Dendritic cell treated with granulocyte-macrophage colony-stimulating factor and Interleukin-4, amounts not matched to agents 40 ng/mL and 50 ng/mL, for 4 days (primary cell): ENCODE data around the gene SLFN13.
A peak's percentile ranks its signal among the peaks of the same experiment; 100 is the strongest.

ENCODE experiments used
- H3K27ac Mint-ChIP-seq: one replicate; pipeline ENCODE4 v1.8.0; 2022; ENCODE audit warnings: mild to moderate bottlenecking, mixed read lengths
- H3K27me3 Mint-ChIP-seq: one replicate; pipeline ENCODE4 v1.8.0; 2022; ENCODE audit warnings: mild to moderate bottlenecking, mixed read lengths
- H3K36me3 Mint-ChIP-seq: one replicate; pipeline ENCODE4 v1.8.0; 2022; ENCODE audit warnings: low read depth, mixed read lengths
- H3K4me1 Mint-ChIP-seq: one replicate; pipeline ENCODE4 v1.8.0; 2022; ENCODE audit warnings: low read depth, mixed read lengths
- H3K4me3 Mint-ChIP-seq: one replicate; pipeline ENCODE4 v1.8.0; 2022; ENCODE audit warnings: mild to moderate bottlenecking, moderate library complexity, mixed read lengths
- H3K9me3 Mint-ChIP-seq: one replicate; pipeline ENCODE4 v1.8.0; 2022; ENCODE audit warnings: mixed read lengths
- intact Hi-C: fragments of 100-400 bp; cut with micrococcal nuclease; formaldehyde crosslinking; loops from one replicate; pipeline ENCODE4 v1.15.0; 2022

SLFN13 gene, protein sequence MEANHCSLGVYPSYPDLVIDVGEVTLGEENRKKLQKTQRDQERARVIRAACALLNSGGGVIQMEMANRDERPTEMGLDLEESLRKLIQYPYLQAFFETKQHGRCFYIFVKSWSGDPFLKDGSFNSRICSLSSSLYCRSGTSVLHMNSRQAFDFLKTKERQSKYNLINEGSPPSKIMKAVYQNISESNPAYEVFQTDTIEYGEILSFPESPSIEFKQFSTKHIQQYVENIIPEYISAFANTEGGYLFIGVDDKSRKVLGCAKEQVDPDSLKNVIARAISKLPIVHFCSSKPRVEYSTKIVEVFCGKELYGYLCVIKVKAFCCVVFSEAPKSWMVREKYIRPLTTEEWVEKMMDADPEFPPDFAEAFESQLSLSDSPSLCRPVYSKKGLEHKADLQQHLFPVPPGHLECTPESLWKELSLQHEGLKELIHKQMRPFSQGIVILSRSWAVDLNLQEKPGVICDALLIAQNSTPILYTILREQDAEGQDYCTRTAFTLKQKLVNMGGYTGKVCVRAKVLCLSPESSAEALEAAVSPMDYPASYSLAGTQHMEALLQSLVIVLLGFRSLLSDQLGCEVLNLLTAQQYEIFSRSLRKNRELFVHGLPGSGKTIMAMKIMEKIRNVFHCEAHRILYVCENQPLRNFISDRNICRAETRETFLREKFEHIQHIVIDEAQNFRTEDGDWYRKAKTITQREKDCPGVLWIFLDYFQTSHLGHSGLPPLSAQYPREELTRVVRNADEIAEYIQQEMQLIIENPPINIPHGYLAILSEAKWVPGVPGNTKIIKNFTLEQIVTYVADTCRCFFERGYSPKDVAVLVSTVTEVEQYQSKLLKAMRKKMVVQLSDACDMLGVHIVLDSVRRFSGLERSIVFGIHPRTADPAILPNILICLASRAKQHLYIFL

DNA sequence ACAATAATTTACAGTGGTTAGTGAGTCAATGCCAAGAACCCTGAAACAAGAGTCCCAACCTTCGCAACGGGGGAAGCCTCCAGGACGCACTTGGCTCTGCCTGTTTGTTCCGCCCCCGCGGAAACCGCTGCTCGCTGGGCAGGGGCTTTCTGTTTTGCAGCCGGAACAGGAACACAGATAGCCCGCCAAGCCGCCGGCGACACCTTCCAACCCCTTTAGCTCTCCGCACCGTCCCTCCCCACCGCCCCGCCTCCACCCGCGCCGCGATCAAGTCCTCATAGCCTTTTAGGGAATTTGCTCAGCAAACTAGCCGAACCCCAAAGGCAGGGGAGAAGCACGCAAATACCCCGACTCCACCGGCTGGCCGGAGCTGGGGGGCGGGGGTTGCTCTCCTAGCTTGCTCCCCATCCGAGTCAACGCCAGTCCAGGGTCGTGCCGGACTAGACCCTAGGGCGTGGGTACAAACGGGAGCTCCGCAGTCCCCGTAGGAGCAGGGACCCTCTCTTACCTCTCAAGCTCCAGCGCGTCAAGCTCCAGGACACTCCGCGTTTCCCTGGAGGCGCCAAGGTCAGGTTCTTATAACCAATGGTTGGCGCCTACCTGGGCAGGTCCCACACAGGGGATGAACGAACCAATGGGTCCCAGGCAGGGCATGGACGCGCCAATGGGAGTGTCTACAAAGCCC is at the start of gene SLFN13:
Gene SLFN13 (minus strand): TSS at position 553 of the 685 bp plus-strand sequence. CDS start 3,086 bp downstream, outside the sequence.
- no peaks in the 10 kb centered on the region for H3K9me3 Mint-ChIP-seq
- H3K4me1 Mint-ChIP-seq, result peaks cover 30% of the 10 kb centered on the region
- H3K27ac Mint-ChIP-seq, result peak within 1 kb of the TSS; percentile 76
- H3K4me3 Mint-ChIP-seq, result peak within 1 kb of the TSS; percentile 71
- intact Hi-C loops, result loop anchor here (2.0 to 5.0 kb wide), 3 partner anchors 16 to 84 kb away; partner anchors contain the start of gene SLFN12
- H3K27me3 Mint-ChIP-seq, result peaks cover 31% of the 10 kb centered on the region
- no peaks in the 10 kb centered on the region for H3K36me3 Mint-ChIP-seq

- H3K4me3 Mint-ChIP-seq, result no peak overlapping the region
- H3K4me1 Mint-ChIP-seq, result peaks cover 31% of the 10 kb centered on the region
- H3K9me3 Mint-ChIP-seq, result no peaks in the 10 kb centered on the region
- H3K27me3 Mint-ChIP-seq, result peaks cover 89% of the 10 kb centered on the region
- intact Hi-C loops, result no loop called here
- peaks cover 5% of the 10 kb centered on the region for H3K36me3 Mint-ChIP-seq
- no peak overlapping the region for H3K27ac Mint-ChIP-seq
Observed at GRCh38 chr17:35496451-35497290, 48.1 kb upstream of the SLFN13 start.

GRCh38 chr17:35493040-35493439 is 44.5 kb upstream of the SLFN13 start:
- no peaks in the 10 kb centered on the region for H3K9me3 Mint-ChIP-seq
- peaks cover 5% of the 10 kb centered on the region for H3K36me3 Mint-ChIP-seq
- H3K4me1 Mint-ChIP-seq, result peaks cover 60% of the 10 kb centered on the region
- H3K4me3 Mint-ChIP-seq, result no peak overlapping the region
- H3K27me3 Mint-ChIP-seq, result peaks cover 93% of the 10 kb centered on the region
- no peak overlapping the region for H3K27ac Mint-ChIP-seq
- intact Hi-C loops, result no loop called here

GRCh38 chr17:35491417-35491816 is 42.9 kb upstream of the SLFN13 start:
- peaks cover 68% of the 10 kb centered on the region for H3K4me1 Mint-ChIP-seq
- H3K27me3 Mint-ChIP-seq, result peaks cover 88% of the 10 kb centered on the region
- intact Hi-C loops, result no loop called here
- no peak overlapping the region for H3K4me3 Mint-ChIP-seq
- no peaks in the 10 kb centered on the region for H3K9me3 Mint-ChIP-seq
- peaks cover 5% of the 10 kb centered on the region for H3K36me3 Mint-ChIP-seq
- H3K27ac Mint-ChIP-seq, result no peak overlapping the region

DNA sequence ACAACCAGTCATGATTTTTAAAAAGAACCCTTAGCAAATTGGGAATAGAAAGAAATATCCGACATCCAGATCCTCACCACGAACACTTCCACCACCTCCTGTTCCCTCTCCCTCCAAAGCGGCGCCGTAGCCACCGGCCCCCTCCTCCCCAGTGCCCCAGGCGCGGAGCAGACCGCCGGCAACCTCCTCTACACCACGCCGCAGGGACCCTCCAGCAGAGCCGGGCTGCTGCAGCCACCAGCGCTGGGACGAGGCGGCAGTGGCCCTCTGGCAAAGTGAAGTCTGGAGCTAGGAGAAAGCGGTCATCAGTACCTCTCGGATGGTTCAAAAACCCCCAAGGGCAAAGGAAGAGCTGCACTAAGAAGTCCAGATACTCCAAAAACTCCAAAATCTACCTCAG is 41.4 kb upstream of the SLFN13 start:
- peaks cover 61% of the 10 kb centered on the region for H3K4me1 Mint-ChIP-seq
- H3K9me3 Mint-ChIP-seq, result no peaks in the 10 kb centered on the region

GRCh38 chr17:35488991-35489390 is 40.4 kb upstream of the SLFN13 start:
- Mint-ChIP-seq H3K36me3 (peaks cover 5% of the 10 kb centered on the region), H3K4me3 (no peak overlapping the region), H3K27me3 (peaks cover 91% of the 10 kb centered on the region), H3K4me1 (peaks cover 60% of the 10 kb centered on the region), H3K9me3 (peaks cover 5% of the 10 kb centered on the region), H3K27ac (no peak overlapping the region)
- intact Hi-C loops, result loop anchor here (5.0 kb wide), 3 partner anchors 42 to 177 kb away; partner anchors contain the start of genes SLFN11 and SLFN13

More for the DNA sequence above, 41.4 kb upstream of the SLFN13 start:
- intact Hi-C loops, result loop anchor here (5.0 kb wide), 3 partner anchors 43 to 178 kb away; partner anchors contain the start of genes SLFN11 and SLFN13
- peaks cover 88% of the 10 kb centered on the region for H3K27me3 Mint-ChIP-seq
- no peak overlapping the region for H3K4me3 Mint-ChIP-seq
- peaks cover 5% of the 10 kb centered on the region for H3K36me3 Mint-ChIP-seq
- H3K27ac Mint-ChIP-seq, result no peak overlapping the region

DNA sequence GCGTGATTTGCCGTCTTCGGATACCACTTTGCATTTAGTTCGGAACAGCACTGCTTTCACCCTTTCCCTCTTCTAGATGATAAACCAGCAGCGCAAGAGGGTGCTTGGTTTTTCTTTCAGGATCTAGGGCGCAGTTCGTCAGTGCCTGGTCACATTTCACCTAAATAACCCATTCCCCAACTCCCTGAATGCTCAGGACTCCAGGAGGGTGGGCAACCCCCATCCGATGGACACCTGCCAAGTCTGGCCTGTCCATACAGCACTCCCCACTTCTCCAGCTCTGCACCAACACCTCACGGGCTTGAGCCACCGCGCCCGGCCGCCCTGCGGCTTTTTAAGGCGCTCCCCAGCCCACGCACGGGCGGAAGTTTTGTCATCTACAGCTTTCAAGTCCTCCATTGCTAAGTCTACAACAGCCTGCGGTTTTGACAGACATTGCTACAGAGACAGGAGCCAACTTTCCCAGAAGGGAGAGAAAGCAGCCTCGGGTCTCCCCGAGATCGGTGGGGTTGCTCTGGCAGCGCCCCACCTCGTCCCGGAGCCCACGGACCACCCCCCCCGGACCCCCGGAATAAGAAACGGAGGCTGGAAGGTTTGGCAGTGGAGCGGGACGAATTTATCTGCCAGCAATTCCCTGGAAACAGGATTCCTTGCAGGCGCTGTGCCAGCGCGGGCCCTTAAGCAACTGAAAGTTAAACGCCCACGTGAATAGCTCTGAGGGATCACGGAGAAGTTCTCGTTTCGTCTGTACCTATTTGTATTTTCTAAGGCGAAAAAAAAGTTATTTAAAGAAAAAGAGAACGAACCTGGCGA is 38.6 kb upstream of the SLFN13 start:
- H3K27ac Mint-ChIP-seq, result peak overlapping the region; percentile 83
- peaks cover 48% of the 10 kb centered on the region for H3K4me1 Mint-ChIP-seq
- peaks cover 9% of the 10 kb centered on the region for H3K36me3 Mint-ChIP-seq
- H3K4me3 Mint-ChIP-seq, result peak overlapping the region; percentile 78
- peaks cover 22% of the 10 kb centered on the region for H3K9me3 Mint-ChIP-seq
- intact Hi-C loops, result loop anchor here (5.0 kb wide), 3 partner anchors 40 to 175 kb away; partner anchors contain the start of genes SLFN11 and SLFN13
- peaks cover 84% of the 10 kb centered on the region for H3K27me3 Mint-ChIP-seq

- Mint-ChIP-seq H3K4me1 (no peaks in the 10 kb centered on the region), H3K9me3 (peaks cover 20% of the 10 kb centered on the region)
Observed at GRCh38 chr17:35479271-35479670, 30.7 kb upstream of the SLFN13 start.

GRCh38 chr17:35477248-35477647 is 28.7 kb upstream of the SLFN13 start:
- intact Hi-C loops, result no loop called here
- no peaks in the 10 kb centered on the region for H3K36me3 Mint-ChIP-seq
- H3K4me3 Mint-ChIP-seq, result no peak overlapping the region
- H3K27me3 Mint-ChIP-seq, result peaks cover 54% of the 10 kb centered on the region
- no peak overlapping the region for H3K27ac Mint-ChIP-seq
- no peaks in the 10 kb centered on the region for H3K4me1 Mint-ChIP-seq
- peaks cover 3% of the 10 kb centered on the region for H3K9me3 Mint-ChIP-seq

More at GRCh38 chr17:35479271-35479670, 30.7 kb upstream of the SLFN13 start:
- Mint-ChIP-seq H3K36me3 (peaks cover 8% of the 10 kb centered on the region), H3K27me3 (peaks cover 59% of the 10 kb centered on the region), H3K27ac (no peak overlapping the region), H3K4me3 (no peak overlapping the region)
- intact Hi-C loops, result no loop called here

DNA sequence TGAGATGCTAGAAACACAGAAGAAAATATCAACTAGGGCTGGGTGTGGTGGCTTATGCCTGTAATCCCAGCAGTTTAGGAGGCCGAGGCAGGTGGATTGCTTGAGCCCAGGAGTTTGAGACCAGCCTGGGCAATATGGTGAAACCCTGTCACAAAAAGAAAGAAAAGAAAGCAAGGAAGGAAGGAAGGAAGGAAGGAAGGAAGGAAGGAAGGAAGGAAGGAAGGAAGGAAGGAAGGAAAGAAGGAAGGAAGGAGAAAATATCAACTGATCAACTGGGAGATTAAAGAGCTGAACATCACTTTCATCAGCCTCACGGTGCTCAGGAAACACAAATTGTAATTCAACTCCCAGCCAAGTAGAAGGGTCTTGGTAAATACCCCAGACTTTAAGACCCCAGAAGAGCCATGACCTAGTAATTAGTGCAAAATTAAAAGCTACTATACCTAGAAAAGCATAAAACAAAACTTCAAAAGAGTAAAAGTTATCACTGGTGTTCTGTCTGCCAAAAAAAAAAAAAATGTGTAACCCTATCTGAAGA is 27.8 kb upstream of the SLFN13 start:
- Mint-ChIP-seq H3K27me3 (peaks cover 55% of the 10 kb centered on the region), H3K4me3 (no peak overlapping the region), H3K4me1 (no peaks in the 10 kb centered on the region), H3K36me3 (no peaks in the 10 kb centered on the region), H3K27ac (no peak overlapping the region), H3K9me3 (peaks cover 8% of the 10 kb centered on the region)
- intact Hi-C loops, result no loop called here

- intact Hi-C loops, result no loop called here
- peaks cover 8% of the 10 kb centered on the region for H3K9me3 Mint-ChIP-seq
- H3K4me1 Mint-ChIP-seq, result no peaks in the 10 kb centered on the region
- H3K36me3 Mint-ChIP-seq, result no peaks in the 10 kb centered on the region
- H3K27me3 Mint-ChIP-seq, result peaks cover 20% of the 10 kb centered on the region
- no peak overlapping the region for H3K4me3 Mint-ChIP-seq
- no peak overlapping the region for H3K27ac Mint-ChIP-seq
Observed at GRCh38 chr17:35468475-35468874, 19.9 kb upstream of the SLFN13 start.

DNA sequence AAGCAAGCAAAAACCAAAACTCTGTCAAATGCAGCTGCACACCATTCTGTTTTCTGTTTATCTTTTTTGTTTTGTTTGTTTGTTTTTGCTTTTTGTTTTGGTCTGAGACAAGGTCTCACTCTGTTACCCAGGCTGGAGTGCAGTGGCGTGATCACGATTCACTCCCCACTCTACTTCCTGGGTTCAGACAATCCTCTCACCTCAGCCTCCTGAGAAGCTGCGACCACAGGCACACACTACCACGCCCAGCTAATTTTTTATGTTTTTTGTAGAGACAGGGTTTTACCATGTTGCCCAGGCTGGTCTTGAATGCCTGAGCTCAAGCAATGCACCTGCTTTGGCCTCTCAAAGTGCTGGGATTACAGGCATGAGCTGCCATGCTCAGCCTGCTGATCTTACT is 19.3 kb upstream of the SLFN13 start:
- no peaks in the 10 kb centered on the region for H3K4me1 Mint-ChIP-seq

More for the DNA sequence above, 19.3 kb upstream of the SLFN13 start:
- Mint-ChIP-seq H3K27ac (no peak overlapping the region), H3K27me3 (peaks cover 21% of the 10 kb centered on the region), H3K4me3 (no peak overlapping the region), H3K9me3 (peaks cover 8% of the 10 kb centered on the region), H3K36me3 (no peaks in the 10 kb centered on the region)
- intact Hi-C loops, result no loop called here
